ENCODE data around the gene ZNF462. TPM values are rescaled to one million over a fixed set of nuclear protein-coding genes. Genes with fewer than 3 reads are reported as not detected.
"Not testable (repeated sequence)": the region's sequence is repeated elsewhere in the genome, so short reads cannot be mapped to it uniquely, and the experiment has no call there.

ZNF462 gene
- polyA plus RNA-seq, 1 donor from 2014 or later = not detected

GRCh38 chr9:106964822-106965525, 102.0 kb downstream of the ZNF462 start:
- Mint-ChIP-seq H3K4me3 (no peak overlapping the region), H3K27ac (no peak overlapping the region), H3K4me1 (peaks cover 0 to 1% (median 0%) of the 10 kb centered on the region in 3 donors), H3K9me3 (peaks cover 0 to 12% (median 6%) of the 10 kb centered on the region in 3 donors), H3K36me3 (no peaks in the 10 kb centered on the region), H3K27me3 (peaks cover 6% of the 10 kb centered on the region)

GRCh38 chr9:106966481-106966880, 103.5 kb downstream of the ZNF462 start:
- Mint-ChIP-seq H3K4me3 (no peak overlapping the region), H3K27me3 (peaks cover 6% of the 10 kb centered on the region), H3K27ac (no peak overlapping the region), H3K9me3 (peaks cover 0 to 6% (median 5%) of the 10 kb centered on the region in 3 donors), H3K4me1 (peaks cover 0 to 1% (median 0%) of the 10 kb centered on the region in 3 donors), H3K36me3 (no peaks in the 10 kb centered on the region)

- H3K4me1 Mint-ChIP-seq = peaks cover 0 to 1% (median 0%) of the 10 kb centered on the region in 3 donors
- H3K27me3 Mint-ChIP-seq = peaks cover 4% of the 10 kb centered on the region
- H3K4me3 Mint-ChIP-seq = no peak overlapping the region
- H3K36me3 Mint-ChIP-seq = no peaks in the 10 kb centered on the region
- H3K27ac Mint-ChIP-seq = no peak overlapping the region
- H3K9me3 Mint-ChIP-seq = no peaks in the 10 kb centered on the region
Observed at GRCh38 chr9:106969696-106970095, 106.7 kb downstream of the ZNF462 start.

GRCh38 chr9:106970219-106970975, 107.4 kb downstream of the ZNF462 start:
- no peak overlapping the region for H3K27ac Mint-ChIP-seq
- H3K4me3 Mint-ChIP-seq = no peak overlapping the region
- H3K36me3 Mint-ChIP-seq = no peaks in the 10 kb centered on the region
- peaks cover 4% of the 10 kb centered on the region for H3K27me3 Mint-ChIP-seq
- H3K9me3 Mint-ChIP-seq = no peaks in the 10 kb centered on the region
- H3K4me1 Mint-ChIP-seq = peaks cover 0 to 1% (median 0%) of the 10 kb centered on the region in 3 donors

- H3K4me1 Mint-ChIP-seq = peaks cover 0 to 1% (median 0%) of the 10 kb centered on the region in 3 donors
- H3K27me3 Mint-ChIP-seq = peaks cover 4% of the 10 kb centered on the region
- no peak overlapping the region for H3K4me3 Mint-ChIP-seq
- H3K9me3 Mint-ChIP-seq = no peaks in the 10 kb centered on the region
- no peak overlapping the region for H3K27ac Mint-ChIP-seq
- no peaks in the 10 kb centered on the region for H3K36me3 Mint-ChIP-seq
Observed at GRCh38 chr9:106970976-106971457, 108.1 kb downstream of the ZNF462 start.

- Mint-ChIP-seq H3K9me3 (no peaks in the 10 kb centered on the region), H3K4me1 (peaks cover 0 to 1% (median 0%) of the 10 kb centered on the region in 3 donors), H3K27me3 (peaks cover 4% of the 10 kb centered on the region), H3K36me3 (no peaks in the 10 kb centered on the region), H3K4me3 (no peak overlapping the region), H3K27ac (no peak overlapping the region)
Observed at GRCh38 chr9:106972082-106972481, 109.1 kb downstream of the ZNF462 start.

GRCh38 chr9:106974341-106974740, 111.4 kb downstream of the ZNF462 start:
- Mint-ChIP-seq H3K4me1 (no peaks in the 10 kb centered on the region), H3K9me3 (peaks cover 0 to 4% (median 0%) of the 10 kb centered on the region in 3 donors), H3K4me3 (no peak overlapping the region), H3K27ac (peak overlapping the region in 1 of 3 donors; percentile 80), H3K27me3 (peaks cover 3% of the 10 kb centered on the region), H3K36me3 (no peaks in the 10 kb centered on the region)

GRCh38 chr9:106976772-106977171, 113.8 kb downstream of the ZNF462 start:
- Mint-ChIP-seq H3K4me3 (no peak overlapping the region), H3K36me3 (no peaks in the 10 kb centered on the region), H3K4me1 (peaks cover 0 to 1% (median 0%) of the 10 kb centered on the region in 3 donors), H3K27me3 (peaks cover 1% of the 10 kb centered on the region), H3K27ac (no peak overlapping the region), H3K9me3 (peaks cover 0 to 4% (median 0%) of the 10 kb centered on the region in 3 donors)

- H3K36me3 Mint-ChIP-seq = no peaks in the 10 kb centered on the region
- H3K4me3 Mint-ChIP-seq = no peak overlapping the region
- peaks cover 1% of the 10 kb centered on the region for H3K27me3 Mint-ChIP-seq
- no peak overlapping the region for H3K27ac Mint-ChIP-seq
- H3K4me1 Mint-ChIP-seq = peaks cover 0 to 1% (median 0%) of the 10 kb centered on the region in 3 donors
- H3K9me3 Mint-ChIP-seq = peaks cover 0 to 4% (median 0%) of the 10 kb centered on the region in 3 donors
Observed at GRCh38 chr9:106980551-106981101, 117.7 kb downstream of the ZNF462 start.

- no peak overlapping the region for H3K27ac Mint-ChIP-seq
- no peaks in the 10 kb centered on the region for H3K36me3 Mint-ChIP-seq
- H3K27me3 Mint-ChIP-seq = peaks cover 1% of the 10 kb centered on the region
- H3K9me3 Mint-ChIP-seq = peaks cover 0 to 4% (median 0%) of the 10 kb centered on the region in 3 donors
- peaks cover 0 to 1% (median 0%) of the 10 kb centered on the region in 3 donors for H3K4me1 Mint-ChIP-seq
- no peak overlapping the region for H3K4me3 Mint-ChIP-seq
Observed at GRCh38 chr9:106981396-106982287, 118.7 kb downstream of the ZNF462 start.

- peaks cover 0 to 2% (median under 1%) of the 10 kb centered on the region in 3 donors for H3K9me3 Mint-ChIP-seq
- H3K36me3 Mint-ChIP-seq = no peaks in the 10 kb centered on the region
- no peak overlapping the region for H3K27ac Mint-ChIP-seq
- H3K4me3 Mint-ChIP-seq = no peak overlapping the region
- peaks cover 0 to 1% (median 0%) of the 10 kb centered on the region in 3 donors for H3K4me1 Mint-ChIP-seq
- H3K27me3 Mint-ChIP-seq = peaks cover 1% of the 10 kb centered on the region
Observed at GRCh38 chr9:106982636-106983035, 119.7 kb downstream of the ZNF462 start.

GRCh38 chr9:106983346-106983745, 120.4 kb downstream of the ZNF462 start:
- H3K9me3 Mint-ChIP-seq = peaks cover 2 to 4% (median 3%) of the 10 kb centered on the region in 3 donors
- H3K4me1 Mint-ChIP-seq = peaks cover 0 to 1% (median 0%) of the 10 kb centered on the region in 3 donors
- no peak overlapping the region for H3K27ac Mint-ChIP-seq
- H3K36me3 Mint-ChIP-seq = no peaks in the 10 kb centered on the region
- H3K4me3 Mint-ChIP-seq = no peak overlapping the region
- H3K27me3 Mint-ChIP-seq = peaks cover 1% of the 10 kb centered on the region

- H3K9me3 Mint-ChIP-seq, H3K4me3 Mint-ChIP-seq, H3K27ac Mint-ChIP-seq, H3K4me1 Mint-ChIP-seq, H3K27me3 Mint-ChIP-seq, H3K36me3 Mint-ChIP-seq: not testable (repeated sequence)
Observed at GRCh38 chr9:106989904-106990303, 126.9 kb downstream of the ZNF462 start.

GRCh38 chr9:106992186-106992585, 129.2 kb downstream of the ZNF462 start:
- Mint-ChIP-seq H3K36me3 (no peaks in the 10 kb centered on the region), H3K27ac (no peak overlapping the region), H3K9me3 (peaks cover 3 to 14% (median 7%) of the 10 kb centered on the region in 3 donors), H3K27me3 (no peaks in the 10 kb centered on the region), H3K4me1 (no peaks in the 10 kb centered on the region), H3K4me3 (no peak overlapping the region)

Measured in IgD-negative memory B cell (primary cell).